OCI-LY3 (cell line): Measurements from ENCODE around the gene LENEP.

Source experiments
- CTCF ChIP-seq: fragments of 200-600, 300-600 bp; sonication (generic); IDR thresholded peaks from 2 replicates; pipeline ENCODE4 v1.5.1; 2014; ENCODE audit warnings: antibody characterized with exemption, low read length, low read depth
- EZH2phosphoT487 ChIP-seq: fragments of 200-600 bp; shearing (Covaris generic); IDR thresholded peaks from 2 replicates; pipeline ENCODE4 v1.6.1; 2018; ENCODE audit warnings: antibody characterized with exemption, mixed run types, low read depth

- TF ChIP-seq CTCF (no peak), EZH2phosphoT487 (no peak)
These were observed 19.6 kb downstream of the LENEP start for GRCh38 chr1:155012776-155013602.
